SU-DHL-6 (cell line): ENCODE data around the gene LRRC4C.

Experiments used
- H2AFZ ChIP-seq: fragments of 200-600 bp; sonication (generic); 2 replicates; pipeline ENCODE4 v1.6.1; 2014; ENCODE audit warnings: low read depth, mild to moderate bottlenecking, moderate library complexity, mixed read lengths, antibody characterized with exemption, low read length; ENCODE audit not compliant: severe bottlenecking
- H3F3A ChIP-seq: fragments of 200-600 bp; shearing (Covaris generic); 2 replicates; pipeline ENCODE4 v1.6.0; 2016; ENCODE audit warnings: antibody characterized with exemption, mild to moderate bottlenecking; ENCODE audit not compliant: insufficient read depth
- H3K27ac ChIP-seq: fragments of 200-600 bp; sonication (generic); 2 replicates; pipeline ENCODE4 v1.5.1; 2016; ENCODE audit warnings: low read depth, mild to moderate bottlenecking, low read length, moderate library complexity, mixed read lengths
- H3K27me3 ChIP-seq: fragments of 200-600 bp; sonication (generic), shearing (Covaris generic); 2 replicates; pipeline ENCODE4 v1.6.0; 2014; ENCODE audit warnings: mild to moderate bottlenecking, low read length
- H3K36me3 ChIP-seq: fragments of 200-600 bp; sonication (generic); 2 replicates; pipeline ENCODE4 v1.6.1; 2014; ENCODE audit warnings: mild to moderate bottlenecking, low read length, mixed read lengths
- H3K4me2 ChIP-seq: fragments of 300-600, 200-600 bp; shearing (Covaris generic), sonication (generic); 2 replicates; pipeline ENCODE4 v1.6.0; 2014; ENCODE audit warnings: low read length, low read depth, mild to moderate bottlenecking; ENCODE audit not compliant: poor library complexity, severe bottlenecking
- H3K4me3 ChIP-seq: fragments of 200-600 bp; sonication (generic); 2 replicates; pipeline ENCODE4 v1.5.1; 2014; ENCODE audit warnings: antibody characterized with exemption, low read length, mild to moderate bottlenecking, mixed read lengths; ENCODE audit not compliant: insufficient read depth, poor library complexity, severe bottlenecking
- H3K79me2 ChIP-seq: fragments of 200-600 bp; sonication (generic); 2 replicates; pipeline ENCODE4 v1.6.1; 2014; ENCODE audit warnings: mild to moderate bottlenecking, low read length, moderate library complexity; ENCODE audit not compliant: insufficient read depth
- H3K9ac ChIP-seq: fragments of 200-600 bp; sonication (generic); 2 replicates; pipeline ENCODE4 v1.7.0; 2014; ENCODE audit warnings: mild to moderate bottlenecking, low read length
- H3K9me2 ChIP-seq: fragments of 200-600 bp; sonication (generic); replicated peaks from 2 replicates; pipeline ENCODE4 v1.6.1; 2014; ENCODE audit warnings: low read length; ENCODE audit not compliant: insufficient read depth
- H3K9me3 ChIP-seq: fragments of 200-600 bp; sonication (generic); 2 replicates; pipeline ENCODE4 v1.6.1; 2014; ENCODE audit warnings: low read length, mixed read lengths; ENCODE audit not compliant: insufficient read depth
- H4K20me1 ChIP-seq: fragments of 200-600 bp; sonication (generic); 2 replicates; pipeline ENCODE4 v1.6.1; 2014; ENCODE audit warnings: low read depth, mild to moderate bottlenecking, antibody characterized with exemption, low read length, moderate library complexity, mixed read lengths
- CTCF ChIP-seq: fragments of 200-600 bp; sonication (generic); IDR thresholded peaks from one replicate; pipeline ENCODE4 v1.5.1; 2017; ENCODE audit warnings: antibody characterized with exemption, mild to moderate bottlenecking, low read length, moderate library complexity; ENCODE audit not compliant: insufficient read depth, poor library complexity, severe bottlenecking
- EZH2phosphoT487 ChIP-seq: fragments of 200-600 bp; sonication (generic), shearing (Covaris generic); conservative IDR thresholded peaks from 2 replicates; pipeline ENCODE4 v1.6.1; 2018; ENCODE audit warnings: mild to moderate bottlenecking, antibody characterized with exemption, low read length, moderate library complexity, mixed read lengths

The LRRC4C gene

GRCh38 chr11:40252236-40252635 is 1207.2 kb downstream of the LRRC4C start:
- H3K27ac ChIP-seq = no peak overlapping the region
- no peaks in the 10 kb centered on the region for H3K27me3 ChIP-seq
- no peaks in the 10 kb centered on the region for H4K20me1 ChIP-seq

GRCh38 chr11:40246983-40247382 is 1212.5 kb downstream of the LRRC4C start:
- no peak overlapping the region for H3K9ac ChIP-seq
- H2AFZ ChIP-seq = no peak overlapping the region
- no peaks in the 10 kb centered on the region for H3K36me3 ChIP-seq
- no peaks in the 10 kb centered on the region for H3K9me3 ChIP-seq
- H4K20me1 ChIP-seq = no peaks in the 10 kb centered on the region
- no peaks in the 10 kb centered on the region for H3K27me3 ChIP-seq
- H3K9me2 ChIP-seq = no peaks in the 10 kb centered on the region
- H3K27ac ChIP-seq = no peak overlapping the region
- no peaks in the 10 kb centered on the region for H3K79me2 ChIP-seq
- H3K4me2 ChIP-seq = no peak overlapping the region
- H3K4me3 ChIP-seq = no peak overlapping the region
- H3F3A ChIP-seq = no peaks in the 10 kb centered on the region
- TF ChIP-seq CTCF (no peak), EZH2phosphoT487 (no peak)

More at GRCh38 chr11:40252236-40252635, 1207.2 kb downstream of the LRRC4C start:
- Histone ChIP-seq H2AFZ (no peak overlapping the region), H3K9me3 (no peaks in the 10 kb centered on the region), H3F3A (no peaks in the 10 kb centered on the region), H3K9me2 (no peaks in the 10 kb centered on the region), H3K36me3 (no peaks in the 10 kb centered on the region), H3K4me2 (no peak overlapping the region), H3K4me3 (no peak overlapping the region), H3K79me2 (no peaks in the 10 kb centered on the region), H3K9ac (no peak overlapping the region)
- no peak for TF ChIP-seq EZH2phosphoT487
- TF ChIP-seq CTCF = no peak

GRCh38 chr11:40241524-40242051 is 1217.9 kb downstream of the LRRC4C start:
- TF ChIP-seq CTCF = no peak
- TF ChIP-seq EZH2phosphoT487 = no peak
- no peak overlapping the region for H3K4me2 ChIP-seq
- no peak overlapping the region for H3K27ac ChIP-seq

GRCh38 chr11:40240284-40240683 is 1219.2 kb downstream of the LRRC4C start:
- H3K36me3 ChIP-seq = no peaks in the 10 kb centered on the region
- no peaks in the 10 kb centered on the region for H3F3A ChIP-seq
- no peak overlapping the region for H3K27ac ChIP-seq
- H3K4me3 ChIP-seq = no peak overlapping the region
- no peak overlapping the region for H2AFZ ChIP-seq
- no peak overlapping the region for H3K9ac ChIP-seq
- H3K9me2 ChIP-seq = no peaks in the 10 kb centered on the region
- H4K20me1 ChIP-seq = no peaks in the 10 kb centered on the region
- no peaks in the 10 kb centered on the region for H3K9me3 ChIP-seq
- H3K27me3 ChIP-seq = no peaks in the 10 kb centered on the region
- no peak for TF ChIP-seq CTCF
- no peak overlapping the region for H3K4me2 ChIP-seq
- H3K79me2 ChIP-seq = no peaks in the 10 kb centered on the region

More at GRCh38 chr11:40241524-40242051, 1217.9 kb downstream of the LRRC4C start:
- no peaks in the 10 kb centered on the region for H3K36me3 ChIP-seq
- H4K20me1 ChIP-seq = no peaks in the 10 kb centered on the region
- no peak overlapping the region for H3K9ac ChIP-seq
- H3K9me2 ChIP-seq = no peaks in the 10 kb centered on the region
- H3K9me3 ChIP-seq = no peaks in the 10 kb centered on the region
- H3F3A ChIP-seq = no peaks in the 10 kb centered on the region
- H3K4me3 ChIP-seq = no peak overlapping the region
- H3K27me3 ChIP-seq = no peaks in the 10 kb centered on the region
- H2AFZ ChIP-seq = no peak overlapping the region
- no peaks in the 10 kb centered on the region for H3K79me2 ChIP-seq
